ENCODE results near the gene ADAP2.

The ADAP2 gene

GRCh38 chr17:30921544-30922196 lies at the start of gene ADAP2:
Gene ADAP2, plus strand, starts transcription at chr17:30921945. Its CDS starts 70 bp downstream, at chr17:30922015.
- TF ChIP-seq, protein P1, sequence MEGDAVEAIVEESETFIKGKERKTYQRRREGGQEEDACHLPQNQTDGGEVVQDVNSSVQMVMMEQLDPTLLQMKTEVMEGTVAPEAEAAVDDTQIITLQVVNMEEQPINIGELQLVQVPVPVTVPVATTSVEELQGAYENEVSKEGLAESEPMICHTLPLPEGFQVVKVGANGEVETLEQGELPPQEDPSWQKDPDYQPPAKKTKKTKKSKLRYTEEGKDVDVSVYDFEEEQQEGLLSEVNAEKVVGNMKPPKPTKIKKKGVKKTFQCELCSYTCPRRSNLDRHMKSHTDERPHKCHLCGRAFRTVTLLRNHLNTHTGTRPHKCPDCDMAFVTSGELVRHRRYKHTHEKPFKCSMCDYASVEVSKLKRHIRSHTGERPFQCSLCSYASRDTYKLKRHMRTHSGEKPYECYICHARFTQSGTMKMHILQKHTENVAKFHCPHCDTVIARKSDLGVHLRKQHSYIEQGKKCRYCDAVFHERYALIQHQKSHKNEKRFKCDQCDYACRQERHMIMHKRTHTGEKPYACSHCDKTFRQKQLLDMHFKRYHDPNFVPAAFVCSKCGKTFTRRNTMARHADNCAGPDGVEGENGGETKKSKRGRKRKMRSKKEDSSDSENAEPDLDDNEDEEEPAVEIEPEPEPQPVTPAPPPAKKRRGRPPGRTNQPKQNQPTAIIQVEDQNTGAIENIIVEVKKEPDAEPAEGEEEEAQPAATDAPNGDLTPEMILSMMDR (IDR thresholded peaks at IDR 0.05) = no peak
- no peak for TF ChIP-seq ZFX (IDR thresholded peaks at IDR 0.05; ENCODE audit: borderline replicate concordance)
- peak within 1 kb of the TSS; percentile 8; the same call in 1 of the 2 replicates for H3K27ac ChIP-seq

DNA sequence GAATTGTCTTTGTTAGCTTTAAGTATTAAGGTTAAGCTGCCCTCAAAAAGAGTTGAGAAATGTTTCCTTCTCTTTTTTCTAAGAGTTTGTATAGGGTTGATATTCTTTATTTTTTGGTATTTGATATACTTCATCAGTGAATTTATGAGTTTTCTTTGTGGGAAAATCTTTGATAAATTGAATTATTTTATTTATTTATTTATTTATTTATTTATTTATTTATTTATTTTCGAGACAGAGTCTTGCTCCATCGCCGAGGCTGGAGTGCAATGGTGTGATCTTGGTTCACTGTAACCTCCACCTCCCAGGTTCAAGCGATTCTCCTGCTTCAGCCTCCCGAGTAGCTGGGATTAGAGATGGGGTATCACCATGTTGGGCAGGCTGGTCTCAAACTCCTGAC lies 35.6 kb upstream of the ADAP2 start:
- H3K27ac ChIP-seq = no peak overlapping the region
- no peak for TF ChIP-seq ZFX (IDR thresholded peaks at IDR 0.05; ENCODE audit: borderline replicate concordance)
- TF ChIP-seq, protein P1 (IDR thresholded peaks at IDR 0.05) = no peak

- TF ChIP-seq ZFX (IDR thresholded peaks at IDR 0.05; ENCODE audit: borderline replicate concordance) = no peak
- TF ChIP-seq, protein P1 (IDR thresholded peaks at IDR 0.05) = no peak
- no peak overlapping the region for H3K27ac ChIP-seq
Observed at GRCh38 chr17:30894236-30894635, 27.5 kb upstream of the ADAP2 start.

GRCh38 chr17:30897311-30897710 lies 24.4 kb upstream of the ADAP2 start:
- TF ChIP-seq ZFX (IDR thresholded peaks at IDR 0.05; ENCODE audit: borderline replicate concordance) = no peak
- TF ChIP-seq, protein P1 (IDR thresholded peaks at IDR 0.05) = no peak
- H3K27ac ChIP-seq = no peak overlapping the region

- TF ChIP-seq, protein P1 (IDR thresholded peaks at IDR 0.05) = no peak
- TF ChIP-seq ZFX (IDR thresholded peaks at IDR 0.05; ENCODE audit: borderline replicate concordance) = no peak
- H3K27ac ChIP-seq = peak overlapping the region; percentile 83
Observed at GRCh38 chr17:30905742-30906100, 16.0 kb upstream of the ADAP2 start.

- TF ChIP-seq, protein P1 (IDR thresholded peaks at IDR 0.05) = no peak
- TF ChIP-seq ZFX (IDR thresholded peaks at IDR 0.05; ENCODE audit: borderline replicate concordance) = no peak
- H3K27ac ChIP-seq = peak within 1 kb of the TSS; percentile 83
Observed at GRCh38 chr17:30906101-30906911, 15.4 kb upstream of the ADAP2 start, which contains the start of gene TEFM. Gene TEFM, minus strand, starts transcription at chr17:30906238. Its CDS starts 40 bp downstream, at chr17:30906198.

All from 22Rv1 (cell line).